ENCODE measurements around the gene SPANXN5.
"Not testable (repeated sequence)": the region's sequence is repeated elsewhere in the genome, so short reads cannot be mapped to it uniquely, and the experiment has no call there.

SPANXN5 gene

GRCh38 chrX:52797327-52797726 lies at the start of gene SPANXN5:
TSS of gene SPANXN5 (minus strand) at chrX:52797427. CDS start at chrX:52797348, 79 bp downstream.
- DNase-seq (ENCODE audit: extremely low read depth, low read depth), result not testable (repeated sequence)

GRCh38 chrX:52843619-52844018 lies 46.4 kb upstream of the SPANXN5 start:
- not testable (repeated sequence) for H3K4me3 ChIP-seq (replicated peaks; ENCODE audit: low read depth, low read length); DNase-seq (ENCODE audit: extremely low read depth, low read depth)

More at GRCh38 chrX:52797327-52797726, at the start of gene SPANXN5:
- not testable (repeated sequence) for H3K4me3 ChIP-seq (replicated peaks; ENCODE audit: low read depth, low read length)

- H3K4me3 ChIP-seq (replicated peaks; ENCODE audit: low read depth, low read length), result no peak overlapping the region
- TF ChIP-seq CTCF (IDR thresholded peaks at IDR 0.05; ENCODE audit: low read depth, low read length, missing control alignments), result no peak
- DNase-seq (ENCODE audit: extremely low read depth, low read depth), result no peak
Measured at GRCh38 chrX:52839137-52839536, 41.9 kb upstream of the SPANXN5 start.

- no peak for TF ChIP-seq CTCF (IDR thresholded peaks at IDR 0.05; ENCODE audit: low read depth, low read length, missing control alignments)
- no peak overlapping the region for H3K4me3 ChIP-seq (replicated peaks; ENCODE audit: low read depth, low read length)
- no peak for DNase-seq (ENCODE audit: extremely low read depth, low read depth)
Measured at GRCh38 chrX:52830551-52830950, 33.3 kb upstream of the SPANXN5 start.

GRCh38 chrX:52824608-52825007 lies 27.4 kb upstream of the SPANXN5 start:
- DNase-seq (ENCODE audit: extremely low read depth, low read depth), result no peak
- no peak for TF ChIP-seq CTCF (IDR thresholded peaks at IDR 0.05; ENCODE audit: low read depth, low read length, missing control alignments)
- no peak overlapping the region for H3K4me3 ChIP-seq (replicated peaks; ENCODE audit: low read depth, low read length)

- DNase-seq (ENCODE audit: extremely low read depth, low read depth), result no peak
- no peak for TF ChIP-seq CTCF (IDR thresholded peaks at IDR 0.05; ENCODE audit: low read depth, low read length, missing control alignments)
Measured at GRCh38 chrX:52821079-52821760, 24.0 kb upstream of the SPANXN5 start.

GRCh38 chrX:52819788-52820187 lies 22.6 kb upstream of the SPANXN5 start:
- no peak overlapping the region for H3K4me3 ChIP-seq (replicated peaks; ENCODE audit: low read depth, low read length)
- TF ChIP-seq CTCF (IDR thresholded peaks at IDR 0.05; ENCODE audit: low read depth, low read length, missing control alignments), result no peak
- no peak for DNase-seq (ENCODE audit: extremely low read depth, low read depth)

More at GRCh38 chrX:52821079-52821760, 24.0 kb upstream of the SPANXN5 start:
- H3K4me3 ChIP-seq (replicated peaks; ENCODE audit: low read depth, low read length), result no peak overlapping the region

- DNase-seq (ENCODE audit: extremely low read depth, low read depth), result no peak
- no peak for TF ChIP-seq CTCF (IDR thresholded peaks at IDR 0.05; ENCODE audit: low read depth, low read length, missing control alignments)
- no peak within 1 kb of the TSS for H3K4me3 ChIP-seq (replicated peaks; ENCODE audit: low read depth, low read length)
Measured at GRCh38 chrX:52811065-52811625, 13.9 kb upstream of the SPANXN5 start, which contains the start of gene XAGE5. TSS of gene XAGE5 (plus strand) at chrX:52811287. CDS start at chrX:52812567, 1,280 bp downstream.

- DNase-seq (ENCODE audit: extremely low read depth, low read depth); H3K4me3 ChIP-seq (replicated peaks; ENCODE audit: low read depth, low read length): not testable (repeated sequence)
Measured at GRCh38 chrX:52804876-52805275, 7.6 kb upstream of the SPANXN5 start.

- DNase-seq (ENCODE audit: extremely low read depth, low read depth); H3K4me3 ChIP-seq (replicated peaks; ENCODE audit: low read depth, low read length): not testable (repeated sequence)
Measured at GRCh38 chrX:52773504-52773903, 23.7 kb downstream of the SPANXN5 start.

GRCh38 chrX:52765983-52766382 lies 31.2 kb downstream of the SPANXN5 start:
- DNase-seq (ENCODE audit: extremely low read depth, low read depth), result not testable (repeated sequence)

More at GRCh38 chrX:52765983-52766382, 31.2 kb downstream of the SPANXN5 start:
- not testable (repeated sequence) for H3K4me3 ChIP-seq (replicated peaks; ENCODE audit: low read depth, low read length)

Data from HFF-Myc (cell line).